WTC11 (cell line): ENCODE measurements around the gene IL20. TPM values are rescaled to one million over a fixed set of nuclear protein-coding genes. Genes with fewer than 3 reads are reported as not detected.

ENCODE experiments used
- ATAC-seq: fragments of 200-7000 bp; cut with Tn5 transposase; 2 replicates; pipeline ENCODE4 v1.10.0; 2021; ENCODE audit warnings: mild to moderate bottlenecking, moderate library complexity
- CTCF ChIA-PET: fragments of 300-600 bp; sonication (Branson Sonifier 250); formaldehyde crosslinking; loops from one replicate; lab custom pipeline; 2021; ENCODE audit warnings: antibody characterized with exemption; lab: Charles Lee
- POLR2A ChIA-PET: fragments of 350-600 bp; sonication (Branson Sonifier 250); formaldehyde crosslinking; loops from one replicate; lab custom pipeline; 2021; ENCODE audit warnings: antibody characterized with exemption; lab: Charles Lee
- DNase-seq: peaks from one replicate; pipeline ENCODE4 v3.0.0; 2021; ENCODE audit warnings: low spot score
- H3K27ac Mint-ChIP-seq: 2 replicates; pipeline ENCODE4 v1.8.0; 2021; ENCODE audit warnings: mixed read lengths
- H3K27me3 Mint-ChIP-seq: 2 replicates; pipeline ENCODE4 v1.8.0; 2021; ENCODE audit warnings: low read depth, mild to moderate bottlenecking, moderate library complexity, mixed read lengths
- H3K36me3 Mint-ChIP-seq: 2 replicates; pipeline ENCODE4 v1.8.0; 2021; ENCODE audit warnings: mixed read lengths
- H3K4me1 Mint-ChIP-seq: 2 replicates; pipeline ENCODE4 v1.8.0; 2022; ENCODE audit warnings: mixed read lengths
- H3K4me3 Mint-ChIP-seq: 2 replicates; pipeline ENCODE4 v1.8.0; 2021; ENCODE audit warnings: mild to moderate bottlenecking, moderate library complexity, mixed read lengths
- H3K9me3 Mint-ChIP-seq: 2 replicates; pipeline ENCODE4 v1.8.0; 2021; ENCODE audit warnings: mixed read lengths
- ATF1 ChIP-seq: sonication (generic); formaldehyde crosslinking; IDR thresholded peaks from 2 replicates; pipeline ENCODE4 v1.8.1; 2023; ENCODE audit warnings: mild to moderate bottlenecking, moderate library complexity, missing genetic modification reagents
- CBFB ChIP-seq: sonication (generic); formaldehyde crosslinking; IDR thresholded peaks from 2 replicates; pipeline ENCODE4 v1.8.1; 2022; ENCODE audit warnings: mild to moderate bottlenecking, low read depth, missing genetic modification reagents
- ETV6 ChIP-seq: sonication (generic); formaldehyde crosslinking; IDR thresholded peaks from 2 replicates; pipeline ENCODE4 v1.8.1; 2022; ENCODE audit warnings: mild to moderate bottlenecking, missing genetic modification reagents
- GTF2I ChIP-seq: fragments of 250-450 bp; sonication (Bioruptor Pico); conservative IDR thresholded peaks from 2 replicates; pipeline ENCODE4 v1.4.0; 2021; ENCODE audit warnings: mild to moderate bottlenecking
- HMGA2 ChIP-seq: fragments of 250-450 bp; sonication (Bioruptor Pico); IDR thresholded peaks from 2 replicates; pipeline ENCODE4 v1.4.0; 2021; ENCODE audit warnings: mild to moderate bottlenecking, moderate library complexity
- KAT7 ChIP-seq: sonication (generic); formaldehyde crosslinking; IDR thresholded peaks from 2 replicates; pipeline ENCODE4 v1.8.1; 2023; ENCODE audit warnings: missing genetic modification reagents, mild to moderate bottlenecking, borderline replicate concordance
- MLX ChIP-seq: sonication (generic); formaldehyde crosslinking; IDR thresholded peaks from 2 replicates; pipeline ENCODE4 v1.8.1; 2023; ENCODE audit warnings: mild to moderate bottlenecking, missing genetic modification reagents, moderate library complexity
- NFE2L1 ChIP-seq: sonication (generic); formaldehyde crosslinking; IDR thresholded peaks from 2 replicates; pipeline ENCODE4 v1.8.1; 2023; ENCODE audit warnings: missing genetic modification reagents
- NFYB ChIP-seq: sonication (generic); formaldehyde crosslinking; conservative IDR thresholded peaks from 2 replicates; pipeline ENCODE4 v1.8.0; 2022; ENCODE audit warnings: low read depth, missing genetic modification reagents
- NR2C2 ChIP-seq: sonication (generic); formaldehyde crosslinking; IDR thresholded peaks from 2 replicates; pipeline ENCODE4 v1.8.0; 2022; ENCODE audit warnings: mild to moderate bottlenecking, missing genetic modification reagents
- SOX15 ChIP-seq: fragments of 250-450 bp; sonication (Bioruptor Pico); IDR thresholded peaks from 2 replicates; pipeline ENCODE4 v1.9.0; 2021; ENCODE audit warnings: mild to moderate bottlenecking
- TCF7 ChIP-seq: sonication (generic); formaldehyde crosslinking; IDR thresholded peaks from 2 replicates; pipeline ENCODE4 v1.8.0; 2022; ENCODE audit warnings: mild to moderate bottlenecking, low read depth, missing genetic modification reagents, moderate library complexity
- TEAD1 ChIP-seq: sonication (generic); formaldehyde crosslinking; IDR thresholded peaks from 2 replicates; pipeline ENCODE4 v1.8.0; 2022; ENCODE audit warnings: mild to moderate bottlenecking, missing genetic modification reagents
- ZNF121 ChIP-seq: sonication (generic); formaldehyde crosslinking; IDR thresholded peaks from 2 replicates; pipeline ENCODE4 v1.8.0; 2023; ENCODE audit warnings: missing genetic modification reagents
- ZNF263 ChIP-seq: sonication (generic); formaldehyde crosslinking; IDR thresholded peaks from 2 replicates; pipeline ENCODE4 v1.8.1; 2022; ENCODE audit warnings: low read depth, mild to moderate bottlenecking, moderate library complexity, missing genetic modification reagents
- ZNF416 ChIP-seq: fragments of 250-450 bp; sonication (Bioruptor Pico); IDR thresholded peaks from 2 replicates; pipeline ENCODE4 v1.9.0; 2021; ENCODE audit warnings: mild to moderate bottlenecking, inconsistent platforms
- ZNF423 ChIP-seq: fragments of 250-450 bp; sonication (Bioruptor Pico); IDR thresholded peaks from 2 replicates; pipeline ENCODE4 v2.1.2; 2022; ENCODE audit warnings: mild to moderate bottlenecking, moderate library complexity
- total RNA-seq: library from RNA; stranded (reverse); gene quantifications from 3 replicates; pipeline ENCODE4 v1.2.3, GENCODE V29; 2021
- TF ChIP-seq, protein P1 (sequence below): sonication (generic); formaldehyde crosslinking; IDR thresholded peaks from 2 replicates; pipeline ENCODE4 v1.8.1; 2022; ENCODE audit warnings: low read depth, mild to moderate bottlenecking, moderate library complexity, missing genetic modification reagents, borderline replicate concordance
- TF ChIP-seq, protein P2 (sequence below): sonication (generic); formaldehyde crosslinking; IDR thresholded peaks from 2 replicates; pipeline ENCODE4 v1.8.0; 2022; ENCODE audit warnings: mild to moderate bottlenecking, missing genetic modification reagents
- TF ChIP-seq, protein P3 (sequence below): fragments of 250-450 bp; sonication (Bioruptor Pico); IDR thresholded peaks from 2 replicates; pipeline ENCODE4 v1.9.0; 2021; ENCODE audit warnings: moderate library complexity, mild to moderate bottlenecking, inconsistent platforms, borderline replicate concordance
- TF ChIP-seq, protein P4 (sequence below): fragments of 250-450 bp; sonication (Bioruptor Pico); conservative IDR thresholded peaks from 2 replicates; pipeline ENCODE4 v1.9.0; 2021; ENCODE audit warnings: mild to moderate bottlenecking
- TF ChIP-seq, protein P5 (sequence below): sonication (generic); formaldehyde crosslinking; IDR thresholded peaks from 2 replicates; pipeline ENCODE4 v1.8.1; 2022; ENCODE audit warnings: mild to moderate bottlenecking, missing genetic modification reagents, moderate library complexity, borderline replicate concordance
- TF ChIP-seq, protein P6 (sequence below): sonication (generic); formaldehyde crosslinking; IDR thresholded peaks from 2 replicates; pipeline ENCODE4 v1.8.0; 2022; ENCODE audit warnings: mild to moderate bottlenecking, missing genetic modification reagents

IL20 gene
- total RNA-seq, 1 experiment from 2014 or later = not detected

- ChIA-PET CTCF (interaction anchor here (1.1 to 1.9 kb wide), 2 partner anchors 11 to 111 kb away, joined by 3 to 7 read pairs; no protein-coding TSS in a partner anchor), POLR2A (no interaction called here)
- no peak overlapping the region for H3K27ac Mint-ChIP-seq
- no peak for ATAC-seq
- no peak for DNase-seq
- no peak for TF ChIP-seq KAT7 (CRISPR knock-in tag)
- TF ChIP-seq ZNF416 (CRISPR knock-in tag) = no peak
- TF ChIP-seq SOX15 (CRISPR knock-in tag) = no peak
- no peak for TF ChIP-seq ZNF263 (CRISPR knock-in tag)
- TF ChIP-seq, protein P1, sequence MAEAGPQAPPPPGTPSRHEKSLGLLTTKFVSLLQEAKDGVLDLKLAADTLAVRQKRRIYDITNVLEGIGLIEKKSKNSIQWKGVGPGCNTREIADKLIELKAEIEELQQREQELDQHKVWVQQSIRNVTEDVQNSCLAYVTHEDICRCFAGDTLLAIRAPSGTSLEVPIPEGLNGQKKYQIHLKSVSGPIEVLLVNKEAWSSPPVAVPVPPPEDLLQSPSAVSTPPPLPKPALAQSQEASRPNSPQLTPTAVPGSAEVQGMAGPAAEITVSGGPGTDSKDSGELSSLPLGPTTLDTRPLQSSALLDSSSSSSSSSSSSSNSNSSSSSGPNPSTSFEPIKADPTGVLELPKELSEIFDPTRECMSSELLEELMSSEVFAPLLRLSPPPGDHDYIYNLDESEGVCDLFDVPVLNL (CRISPR knock-in tag) = no peak
- no peak for TF ChIP-seq HMGA2 (CRISPR knock-in tag)
- TF ChIP-seq, protein P2, sequence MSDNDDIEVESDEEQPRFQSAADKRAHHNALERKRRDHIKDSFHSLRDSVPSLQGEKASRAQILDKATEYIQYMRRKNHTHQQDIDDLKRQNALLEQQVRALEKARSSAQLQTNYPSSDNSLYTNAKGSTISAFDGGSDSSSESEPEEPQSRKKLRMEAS (CRISPR knock-in tag) = no peak
- TF ChIP-seq, protein P3, sequence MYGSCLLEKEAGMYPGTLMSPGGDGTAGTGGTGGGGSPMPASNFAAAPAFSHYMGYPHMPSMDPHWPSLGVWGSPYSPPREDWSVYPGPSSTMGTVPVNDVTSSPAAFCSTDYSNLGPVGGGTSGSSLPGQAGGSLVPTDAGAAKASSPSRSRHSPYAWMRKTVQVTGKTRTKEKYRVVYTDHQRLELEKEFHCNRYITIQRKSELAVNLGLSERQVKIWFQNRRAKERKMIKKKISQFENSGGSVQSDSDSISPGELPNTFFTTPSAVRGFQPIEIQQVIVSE (CRISPR knock-in tag) = no peak
- no peak for TF ChIP-seq MLX (CRISPR knock-in tag)
- no peak for TF ChIP-seq ETV6 (CRISPR knock-in tag)
- TF ChIP-seq ZNF121 (CRISPR knock-in tag) = no peak
- H3K36me3 Mint-ChIP-seq = no peaks in the 10 kb centered on the region
- H3K4me3 Mint-ChIP-seq = no peak overlapping the region
- H3K4me1 Mint-ChIP-seq = no peaks in the 10 kb centered on the region
- H3K9me3 Mint-ChIP-seq = peaks cover 11% of the 10 kb centered on the region
- peaks cover 10% of the 10 kb centered on the region for H3K27me3 Mint-ChIP-seq
These were observed 18.9 kb upstream of the IL20 start for GRCh38 chr1:206846487-206846886.

GRCh38 chr1:206847337-206847834 is 18.0 kb upstream of the IL20 start:
- ATAC-seq (no peak), DNase-seq (no peak)
- Mint-ChIP-seq H3K36me3 (no peaks in the 10 kb centered on the region), H3K4me1 (no peaks in the 10 kb centered on the region), H3K27me3 (peaks cover 13% of the 10 kb centered on the region), H3K27ac (no peak overlapping the region), H3K4me3 (no peak overlapping the region), H3K9me3 (peaks cover 19% of the 10 kb centered on the region)
- TF ChIP-seq, protein P4, sequence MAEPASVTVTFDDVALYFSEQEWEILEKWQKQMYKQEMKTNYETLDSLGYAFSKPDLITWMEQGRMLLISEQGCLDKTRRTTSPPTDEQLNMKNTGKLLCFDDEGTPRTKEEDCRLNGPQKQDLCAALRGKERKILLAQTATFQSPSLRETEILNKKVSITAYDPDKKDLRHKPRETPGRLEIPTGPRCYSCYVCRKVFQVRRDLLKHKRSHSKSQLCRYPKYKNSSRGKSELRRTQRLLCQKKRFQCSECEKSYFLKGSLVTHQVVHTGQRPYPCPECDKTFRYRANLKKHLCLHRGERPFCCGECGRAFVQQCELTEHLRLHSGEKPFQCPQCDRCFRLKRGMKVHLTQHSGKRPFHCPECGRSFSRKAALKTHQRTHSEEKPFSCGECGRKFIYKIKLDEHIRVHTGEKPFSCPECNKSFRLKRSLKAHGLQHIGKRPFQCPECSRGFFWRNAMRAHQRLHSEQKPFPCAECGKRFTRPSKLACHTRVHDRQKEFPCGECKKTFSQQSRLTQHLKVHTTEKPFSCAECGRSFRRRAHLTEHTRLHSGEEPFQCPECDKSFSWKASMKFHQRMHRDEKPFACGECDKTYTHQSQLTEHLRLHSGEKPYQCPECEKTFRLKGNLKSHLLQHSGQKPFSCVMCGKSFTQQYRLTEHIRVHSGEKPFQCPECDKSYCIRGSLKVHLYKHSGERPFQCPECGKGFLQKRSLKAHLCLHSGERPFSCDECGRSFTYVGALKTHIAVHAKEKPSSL = no peak
- TF ChIP-seq TCF7 (CRISPR knock-in tag) (no peak), NFYB (CRISPR knock-in tag) (no peak), TEAD1 (no peak), CBFB (CRISPR knock-in tag) (no peak), ZNF121 (CRISPR knock-in tag) (no peak), NR2C2 (CRISPR knock-in tag) (no peak), NFE2L1 (no peak), KAT7 (CRISPR knock-in tag) (no peak), GTF2I (CRISPR knock-in tag) (no peak), ZNF423 (CRISPR knock-in tag) (no peak), ATF1 (CRISPR knock-in tag) (no peak)
- TF ChIP-seq, protein P5, sequence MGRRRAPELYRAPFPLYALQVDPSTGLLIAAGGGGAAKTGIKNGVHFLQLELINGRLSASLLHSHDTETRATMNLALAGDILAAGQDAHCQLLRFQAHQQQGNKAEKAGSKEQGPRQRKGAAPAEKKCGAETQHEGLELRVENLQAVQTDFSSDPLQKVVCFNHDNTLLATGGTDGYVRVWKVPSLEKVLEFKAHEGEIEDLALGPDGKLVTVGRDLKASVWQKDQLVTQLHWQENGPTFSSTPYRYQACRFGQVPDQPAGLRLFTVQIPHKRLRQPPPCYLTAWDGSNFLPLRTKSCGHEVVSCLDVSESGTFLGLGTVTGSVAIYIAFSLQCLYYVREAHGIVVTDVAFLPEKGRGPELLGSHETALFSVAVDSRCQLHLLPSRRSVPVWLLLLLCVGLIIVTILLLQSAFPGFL (CRISPR knock-in tag) = no peak
- TF ChIP-seq, protein P6, sequence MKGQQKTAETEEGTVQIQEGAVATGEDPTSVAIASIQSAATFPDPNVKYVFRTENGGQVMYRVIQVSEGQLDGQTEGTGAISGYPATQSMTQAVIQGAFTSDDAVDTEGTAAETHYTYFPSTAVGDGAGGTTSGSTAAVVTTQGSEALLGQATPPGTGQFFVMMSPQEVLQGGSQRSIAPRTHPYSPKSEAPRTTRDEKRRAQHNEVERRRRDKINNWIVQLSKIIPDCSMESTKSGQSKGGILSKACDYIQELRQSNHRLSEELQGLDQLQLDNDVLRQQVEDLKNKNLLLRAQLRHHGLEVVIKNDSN (CRISPR knock-in tag) = no peak
- CTCF ChIA-PET = no interaction called here
- POLR2A ChIA-PET = no interaction called here
